ENCODE data around the gene AGAP1.

The AGAP1 gene

GRCh38 chr2:235500761-235501672, 7.2 kb downstream of the AGAP1 start:
- no peak overlapping the region for H3K4me3 ChIP-seq (ENCODE audit: low read depth, low read length)
- TF ChIP-seq CTCF (IDR thresholded peaks at IDR 0.05; ENCODE audit: insufficient read depth, low read depth, low read length, missing control alignments): no peak
- DNase-seq (ENCODE audit: low read depth): no peak

- DNase-seq (ENCODE audit: low read depth): no peak
- H3K4me3 ChIP-seq (ENCODE audit: low read depth, low read length): no peak overlapping the region
- TF ChIP-seq CTCF (IDR thresholded peaks at IDR 0.05; ENCODE audit: insufficient read depth, low read depth, low read length, missing control alignments): no peak
These were observed 7.8 kb downstream of the AGAP1 start for GRCh38 chr2:235501673-235502031.

- no peak for TF ChIP-seq CTCF (IDR thresholded peaks at IDR 0.05; ENCODE audit: insufficient read depth, low read depth, low read length, missing control alignments)
- H3K4me3 ChIP-seq (ENCODE audit: low read depth, low read length): no peak overlapping the region
- DNase-seq (ENCODE audit: low read depth): no peak
These were observed 8.5 kb downstream of the AGAP1 start for GRCh38 chr2:235502336-235502735.

GRCh38 chr2:235504441-235505180, 10.8 kb downstream of the AGAP1 start:
- DNase-seq (ENCODE audit: low read depth): no peak
- H3K4me3 ChIP-seq (ENCODE audit: low read depth, low read length): no peak overlapping the region
- TF ChIP-seq CTCF (IDR thresholded peaks at IDR 0.05; ENCODE audit: insufficient read depth, low read depth, low read length, missing control alignments): no peak

GRCh38 chr2:235505181-235505741, 11.4 kb downstream of the AGAP1 start:
- H3K4me3 ChIP-seq (ENCODE audit: low read depth, low read length): no peak overlapping the region
- DNase-seq (ENCODE audit: low read depth): no peak
- no peak for TF ChIP-seq CTCF (IDR thresholded peaks at IDR 0.05; ENCODE audit: insufficient read depth, low read depth, low read length, missing control alignments)

DNA sequence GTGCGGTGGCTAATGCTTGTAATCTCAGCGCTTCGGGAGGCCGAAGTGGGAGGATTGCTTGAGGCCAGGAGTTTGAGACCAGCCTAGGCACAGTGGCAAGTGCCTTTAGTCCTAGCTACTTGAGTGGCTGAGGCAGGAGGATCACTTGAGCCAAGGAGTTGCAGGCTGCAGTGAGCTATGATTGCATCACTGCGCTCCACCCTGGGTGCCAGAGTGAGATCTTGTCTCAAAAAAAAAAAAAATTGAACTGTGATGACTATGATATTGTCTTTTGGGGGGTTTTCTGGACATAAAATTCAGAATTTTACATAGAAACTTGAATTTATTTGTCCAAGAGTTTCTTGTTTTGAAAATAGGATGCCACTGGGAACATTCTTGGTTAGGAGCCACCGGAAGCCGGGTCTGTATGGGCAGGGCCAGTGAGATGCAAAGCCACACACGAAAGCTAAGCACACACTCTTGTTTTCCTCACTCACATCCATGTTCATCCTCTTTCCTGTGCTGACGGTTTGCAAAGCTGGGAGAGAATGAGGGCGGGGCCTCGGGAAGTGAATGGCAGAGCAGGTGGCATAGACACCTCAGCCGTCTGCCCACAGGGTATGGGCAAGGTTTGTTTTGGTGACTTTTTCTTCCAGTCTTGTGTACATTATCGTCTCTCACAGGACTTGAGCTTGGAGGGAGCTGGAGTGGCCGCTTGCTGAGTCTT, 12.6 kb downstream of the AGAP1 start:
- no peak for DNase-seq (ENCODE audit: low read depth)
- no peak overlapping the region for H3K4me3 ChIP-seq (ENCODE audit: low read depth, low read length)
- no peak for TF ChIP-seq CTCF (IDR thresholded peaks at IDR 0.05; ENCODE audit: insufficient read depth, low read depth, low read length, missing control alignments)

Data from GM12865 (cell line).